ENCODE measurements around the gene EPB41.
"Not testable (repeated sequence)": the region's sequence is repeated elsewhere in the genome, so short reads cannot be mapped to it uniquely, and the experiment has no call there.

The EPB41 gene

DNA sequence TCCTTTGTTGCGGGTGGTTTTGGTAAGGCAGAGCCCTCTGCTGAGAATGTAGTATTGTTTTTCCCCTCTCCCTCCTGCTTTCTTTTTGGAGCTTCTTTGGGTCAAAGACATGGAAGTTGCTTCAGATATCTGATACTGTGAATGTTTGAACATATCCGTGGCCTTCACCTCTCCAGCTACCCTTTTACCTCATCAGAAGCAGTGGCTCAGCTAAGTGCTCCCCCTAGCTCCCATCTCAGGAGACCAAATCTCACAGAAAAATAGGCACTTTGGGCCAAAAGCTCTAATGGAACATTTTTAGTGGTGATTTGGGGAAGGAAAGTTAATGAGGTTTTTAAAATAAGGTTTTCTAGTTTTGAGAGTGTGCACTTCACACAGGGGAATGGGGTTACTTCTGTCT lies 203.0 kb downstream of the EPB41 start:
- DNase-seq: no peak

- DNase-seq: no peak
Observed at GRCh38 chr1:29119121-29119929, 205.0 kb downstream of the EPB41 start.

GRCh38 chr1:29120367-29120766 lies 206.0 kb downstream of the EPB41 start:
- no peak for DNase-seq

GRCh38 chr1:29120947-29121485 lies 206.6 kb downstream of the EPB41 start:
- peak; percentile 53 for DNase-seq

DNA sequence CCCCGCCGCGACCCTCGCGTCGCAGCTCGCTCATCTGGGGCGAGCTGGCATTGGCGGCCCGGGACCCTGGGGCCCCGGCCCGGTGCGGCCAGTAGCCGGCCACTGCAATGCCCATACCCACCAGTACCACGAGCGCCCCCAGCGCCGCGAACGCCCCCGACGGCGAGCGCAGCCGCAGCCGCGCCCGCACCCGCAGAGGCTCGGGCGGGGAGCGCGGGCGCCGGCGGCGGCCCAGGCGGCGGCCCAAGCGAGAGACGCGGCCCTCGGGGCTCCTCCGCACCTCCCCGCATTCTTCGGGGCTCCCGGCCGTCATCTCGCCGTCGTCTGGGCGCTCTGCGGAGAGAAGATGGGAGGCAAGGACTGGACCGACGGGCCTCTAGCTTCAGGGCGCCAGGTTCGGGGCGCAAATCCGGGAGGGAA lies 207.2 kb downstream of the EPB41 start:
- no peak for DNase-seq

DNA sequence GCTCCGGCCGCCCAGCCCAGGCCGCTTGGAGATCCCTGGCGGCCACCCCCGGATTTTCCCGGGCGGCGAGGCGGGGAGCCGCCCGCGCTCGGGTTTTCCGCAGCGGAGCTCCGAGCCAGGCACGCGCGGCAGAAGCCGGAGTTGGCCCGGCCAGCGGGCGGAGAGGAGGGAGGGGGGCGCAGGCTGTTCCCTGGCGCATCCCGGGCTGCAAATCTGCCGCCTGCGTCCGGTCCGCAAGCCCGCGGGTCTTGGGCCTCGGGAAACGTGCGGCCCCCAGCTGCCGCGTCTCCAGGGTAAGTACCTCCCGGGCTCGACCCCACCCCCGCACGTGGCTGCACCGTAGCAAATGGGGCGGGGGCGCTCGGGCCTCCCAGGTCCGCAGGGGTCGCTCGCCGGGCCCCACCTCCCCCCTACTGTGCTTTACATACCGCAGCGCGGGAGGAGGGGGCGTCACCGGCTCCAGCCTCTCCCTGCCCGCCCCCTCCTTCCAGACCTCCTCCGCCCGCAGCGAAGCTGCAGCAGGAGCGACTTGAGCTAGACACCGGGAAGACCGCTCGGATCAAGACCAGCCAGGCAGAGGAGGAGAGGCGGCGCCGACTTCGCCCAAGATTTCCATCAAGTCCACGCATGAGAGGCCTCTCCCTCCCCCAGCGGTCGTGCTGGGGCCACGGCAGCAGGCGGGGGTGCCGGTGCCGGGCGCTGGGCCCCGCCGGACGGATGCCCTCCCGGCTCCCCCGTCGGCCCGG lies 207.7 kb downstream of the EPB41 start:
- DNase-seq: no peak

- DNase-seq: no peak
Observed at GRCh38 chr1:29122682-29123052, 208.3 kb downstream of the EPB41 start.

DNA sequence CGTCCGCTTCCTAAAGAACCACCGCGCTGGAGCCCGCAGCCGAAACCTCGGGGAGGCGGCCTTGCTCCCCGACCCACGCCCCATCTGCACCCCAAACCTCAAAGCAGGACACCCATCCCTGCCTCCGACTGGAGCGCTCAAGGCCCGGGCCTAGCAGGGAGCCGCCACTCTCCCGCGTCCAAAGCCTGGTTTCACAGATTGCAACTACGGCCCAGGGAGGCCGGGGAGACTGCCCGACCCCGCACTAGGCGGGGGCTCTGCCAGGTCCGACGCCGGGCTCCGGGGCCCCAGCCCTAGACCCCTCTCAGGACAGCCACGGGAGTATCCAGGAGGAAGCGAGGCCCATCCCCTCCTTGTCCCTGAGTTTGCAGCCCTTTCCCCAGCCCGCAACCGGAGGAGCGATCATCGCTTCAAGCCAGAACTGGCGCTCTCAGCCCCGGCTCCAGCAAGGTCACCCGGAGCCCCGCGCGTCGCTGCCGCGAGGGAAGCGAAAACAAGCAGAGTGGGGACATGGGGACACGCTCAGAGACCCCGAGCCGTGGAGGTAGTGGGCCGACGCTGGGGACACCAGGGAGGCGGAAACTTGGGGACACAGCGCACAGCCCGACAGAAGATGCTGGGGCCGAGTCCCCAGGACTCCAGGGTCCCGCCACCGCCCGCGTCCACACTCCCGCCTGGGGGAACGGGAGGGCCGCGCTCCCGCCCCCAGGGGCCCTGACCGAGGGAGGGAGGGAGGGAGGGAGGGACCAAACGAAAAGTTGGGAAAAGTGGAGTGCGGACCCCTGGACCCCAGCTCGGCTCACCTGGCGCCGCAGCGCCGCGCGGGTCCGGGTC lies 208.9 kb downstream of the EPB41 start:
- no peak for DNase-seq

DNA sequence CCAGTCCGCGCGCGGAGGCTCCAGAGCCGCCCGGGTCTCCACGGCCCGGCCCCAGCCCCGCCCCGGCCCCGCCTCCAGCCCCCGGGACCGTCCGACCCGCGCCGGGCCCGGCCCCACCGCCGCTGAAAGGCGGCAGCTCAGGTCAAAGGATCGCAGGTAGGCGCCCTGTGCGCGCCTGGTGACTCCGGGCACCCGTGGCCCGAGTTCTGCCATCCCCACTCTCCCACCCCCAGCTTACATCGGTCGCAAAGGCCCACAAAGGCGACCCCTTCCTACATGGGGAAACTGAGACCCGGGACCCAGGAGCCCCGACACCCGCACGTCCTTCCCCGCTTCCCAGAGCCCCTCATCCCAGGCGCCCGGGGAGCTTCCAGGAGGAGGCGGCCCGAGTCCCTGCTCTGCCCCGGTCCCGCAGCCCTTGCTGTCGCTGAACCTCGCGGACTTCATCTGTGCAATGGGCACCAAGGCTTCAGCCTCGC lies 209.6 kb downstream of the EPB41 start, which contains the start of gene TMEM200B:
TSS of gene TMEM200B (minus strand) at position 17 of the 479 bp plus-strand sequence. CDS start 2,075 bp downstream, outside the sequence.
- no peak for DNase-seq

- no peak for DNase-seq
Observed at GRCh38 chr1:29124366-29125236, 210.2 kb downstream of the EPB41 start.

GRCh38 chr1:29125237-29125641 lies 210.9 kb downstream of the EPB41 start:
- DNase-seq: no peak

GRCh38 chr1:29125788-29126187 lies 211.4 kb downstream of the EPB41 start:
- no peak for DNase-seq

DNA sequence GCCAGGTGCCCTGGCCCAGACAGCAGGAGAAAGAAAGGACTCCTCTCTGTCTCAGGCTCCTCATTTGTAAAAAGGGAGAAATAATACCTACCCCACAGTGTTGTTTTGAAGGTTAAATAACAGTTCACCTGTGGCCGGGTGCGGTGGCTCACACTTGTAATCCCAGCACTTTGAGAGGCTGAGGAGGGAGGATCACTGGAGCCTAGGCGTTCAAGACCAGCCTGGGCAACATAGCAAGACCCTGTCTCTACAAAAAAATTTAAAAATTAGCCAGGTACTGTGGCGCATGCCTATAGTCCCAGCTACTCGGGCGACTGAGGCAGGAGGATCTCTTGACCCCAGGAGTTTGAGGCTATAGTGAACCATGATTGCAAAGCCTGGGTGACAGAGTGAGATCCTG lies 211.8 kb downstream of the EPB41 start:
- DNase-seq: no peak

GRCh38 chr1:29128739-29129138 lies 214.4 kb downstream of the EPB41 start:
- DNase-seq: no peak

- no peak for DNase-seq
Observed at GRCh38 chr1:29129916-29130315, 215.5 kb downstream of the EPB41 start.

DNA sequence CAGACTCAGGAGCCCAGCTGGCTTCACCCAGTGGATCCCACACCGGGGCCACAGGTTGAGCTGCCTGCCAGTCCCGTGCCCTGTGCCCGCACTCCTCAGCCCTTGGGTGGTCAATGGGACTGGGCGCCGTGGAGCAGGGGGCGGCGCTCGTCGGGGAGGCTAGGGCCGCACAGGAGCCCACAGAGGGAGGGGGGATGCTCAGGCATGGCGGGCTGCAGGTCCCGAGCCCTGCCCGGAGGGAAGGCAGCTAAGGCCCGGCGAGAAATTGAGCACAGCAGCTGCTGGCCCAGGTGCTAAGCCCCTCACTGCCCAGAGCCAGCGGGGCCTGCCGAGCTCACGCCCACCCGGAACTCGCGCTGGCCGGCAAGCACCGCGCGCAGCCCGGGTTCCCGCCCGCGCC lies 216.7 kb downstream of the EPB41 start:
- not testable (repeated sequence) for DNase-seq

DNA sequence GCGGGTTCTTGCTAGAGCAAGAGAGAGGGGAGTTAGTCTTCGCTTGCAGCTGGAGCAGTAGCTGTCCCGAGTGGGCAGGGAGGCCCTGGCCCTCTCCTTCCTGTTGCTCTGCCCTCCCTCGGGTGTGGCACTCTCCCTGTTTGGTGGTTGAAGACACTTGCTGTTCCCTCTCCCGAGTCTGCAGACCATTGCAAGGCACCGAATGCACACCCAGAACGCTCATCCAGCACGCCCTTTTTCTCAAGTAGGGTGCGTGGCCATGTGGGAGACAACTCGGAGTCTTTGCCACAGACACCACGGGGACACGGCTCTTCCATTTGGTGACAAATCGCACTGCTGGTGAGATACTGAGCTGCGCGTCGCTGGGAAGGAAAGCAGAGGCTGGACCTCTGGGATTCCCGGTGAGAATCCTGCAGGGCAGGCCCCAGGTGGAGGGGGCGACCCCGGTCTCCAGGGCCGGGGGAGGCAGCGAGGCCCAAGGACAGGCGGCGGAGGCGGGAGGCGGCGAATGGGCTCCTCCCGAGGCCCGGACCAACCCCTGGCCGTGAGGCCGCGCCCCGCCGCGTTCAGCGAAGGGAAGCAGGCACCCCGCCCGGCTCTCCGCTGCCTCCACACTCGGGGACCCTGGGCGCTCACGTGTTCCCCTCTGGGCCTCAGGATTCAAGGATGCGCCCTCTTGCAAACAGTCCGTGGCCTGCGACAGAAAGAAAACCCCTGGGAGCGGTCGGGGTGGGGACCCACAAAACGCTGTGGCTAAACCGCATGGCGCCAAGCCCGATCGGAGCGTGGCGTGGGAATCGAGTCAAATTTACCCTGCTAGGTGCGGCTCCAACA lies 219.7 kb downstream of the EPB41 start:
- DNase-seq: no peak

- no peak for DNase-seq
Observed at GRCh38 chr1:29134695-29135028, 220.3 kb downstream of the EPB41 start.

DNA sequence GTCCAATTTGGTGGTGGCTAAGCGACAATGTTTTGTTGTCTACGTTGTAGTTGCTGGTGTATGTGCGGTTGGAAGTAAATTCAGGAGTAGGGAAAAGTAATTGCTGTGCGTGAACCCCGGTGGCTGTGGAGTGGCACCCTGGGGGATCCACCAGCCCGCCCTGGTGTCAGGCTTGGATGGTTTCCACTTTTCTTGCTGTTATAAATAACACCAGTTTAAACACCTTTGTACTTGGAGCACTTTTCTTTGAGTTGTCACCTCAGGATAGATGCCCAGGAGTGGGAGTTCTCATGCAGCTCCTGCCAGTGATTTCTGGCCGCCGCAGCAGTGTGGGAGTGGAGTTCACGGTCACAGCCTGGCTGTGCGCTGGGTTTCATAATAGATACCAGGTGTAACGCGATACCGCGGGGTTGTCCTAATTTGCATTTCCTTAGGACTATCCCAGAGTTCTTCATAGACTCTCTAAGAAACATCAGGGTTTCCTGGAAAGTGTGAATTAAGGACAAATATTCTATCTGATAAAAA lies 222.1 kb downstream of the EPB41 start:
- DNase-seq: no peak

DNA sequence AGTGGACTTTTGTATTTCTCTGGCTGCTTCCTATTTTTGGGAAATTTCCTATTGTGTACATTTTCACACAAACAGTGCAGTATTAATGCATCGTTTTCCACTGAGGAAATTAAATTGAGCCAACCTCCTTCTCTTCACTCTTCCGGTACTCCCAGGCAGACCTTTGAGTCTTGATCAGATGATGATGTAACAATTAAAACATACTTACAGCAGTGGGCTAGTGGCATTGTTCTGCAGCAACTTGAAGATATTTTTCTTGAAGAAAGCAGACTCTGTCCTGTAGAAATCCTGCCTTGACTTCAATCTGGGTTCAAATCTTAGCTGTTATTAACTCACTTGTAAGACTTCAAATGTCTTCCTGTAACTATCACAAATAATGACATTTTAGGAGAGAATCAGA lies 228.3 kb downstream of the EPB41 start:
- DNase-seq: no peak

DNA sequence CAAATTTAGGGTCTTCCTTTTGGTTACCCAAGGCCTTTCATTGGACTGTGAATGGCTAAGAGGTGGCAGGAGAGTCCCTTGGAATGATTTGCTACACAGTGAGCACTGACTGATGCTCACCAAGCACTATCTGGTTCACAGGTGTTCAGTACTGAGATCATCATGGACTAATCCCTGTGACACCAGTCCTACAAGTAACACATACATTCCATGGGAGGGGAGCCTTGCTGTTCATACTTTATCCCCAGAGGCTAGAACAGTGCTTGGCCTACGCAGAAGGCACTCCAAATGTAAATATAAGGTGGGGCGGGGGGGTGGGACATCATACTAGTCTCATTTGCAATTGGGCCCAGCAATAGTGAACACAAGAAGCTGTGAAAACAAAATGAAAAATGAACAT lies 229.8 kb downstream of the EPB41 start:
- no peak for DNase-seq
